K562 (cell line): ENCODE measurements around the gene RPS23. TPM values are rescaled to one million over a fixed set of nuclear protein-coding genes. Genes with fewer than 3 reads are reported as not detected.

ENCODE experiments used
- ATAC-seq: fragments of 200-7000 bp; cut with Tn5 transposase; 3 replicates; pipeline ENCODE4 v1.9.1; 2020; ENCODE audit warnings: moderate library complexity
- BruUV-seq: library from RNA; stranded (reverse); fragments of 400-500 nt; replicated peaks from 2 replicates; lab custom pipeline; 2021; lab: Mats Ljungman, UMichigan
- CTCF ChIA-PET: fragments of 300-600 bp; formaldehyde crosslinking; extraction: SDS; loops from one replicate; lab custom pipeline; 2021; ENCODE audit warnings: low intra/inter-chr PET ratio; lab: Yijun Ruan, JAX
- POLR2A ChIA-PET: fragments of 300-600, 350-650 bp; sonication (Branson Sonifier 250); formaldehyde crosslinking; extraction: SDS; loops from one replicate; lab custom pipeline; 2021; ENCODE audit warnings: antibody characterized with exemption, inconsistent platforms; lab: Yijun Ruan, JAX
- DNase-seq, 4 experiments: peaks; one replicate each; pipeline versions ENCODE4 v3.0.0 to v3.0.0-alpha.2; 2011 to 2018; ENCODE audit warnings: low spot score in 3 of 4, mixed read lengths in 3 of 4; ENCODE audit errors: extremely low read depth in 1 of 4
- FAIRE-seq: peaks from 2 replicates; lab custom pipeline; 2011; peaks lifted over from hg19 to GRCh38; lab: Jason Lieb, UNC
- H2AFZ ChIP-seq: 2 replicates; pipeline ENCODE4 v1.6.0; 2011; ENCODE audit warnings: low read depth, low read length, control low read depth, inconsistent platforms
- H3K27ac ChIP-seq: fragments of 200-600 bp; 3 replicates; pipeline ENCODE4 v1.8.0; 2011; ENCODE audit warnings: low read depth, mild to moderate bottlenecking, control low read depth, inconsistent platforms, low read length, moderate library complexity, mixed read lengths; ENCODE audit errors: extremely low read depth
- H3K27me3 ChIP-seq, 2 experiments: fragments of 300-600 bp in 1 of 2; 2 replicates in 1 of 2; 3 replicates in 1 of 2; pipeline versions ENCODE4 v1.6.0 to v1.8.0; 2011; ENCODE audit warnings: inconsistent platforms in 2 of 2, low read length in 2 of 2, mild to moderate bottlenecking in 1 of 2, mixed read lengths in 1 of 2, moderate library complexity in 1 of 2; ENCODE audit not compliant: control insufficient read depth in 2 of 2, insufficient read depth in 2 of 2
- H3K36me3 ChIP-seq: fragments of 300-600 bp; 3 replicates; pipeline ENCODE4 v1.8.0; 2011; ENCODE audit warnings: mild to moderate bottlenecking, low read length, inconsistent platforms; ENCODE audit not compliant: control insufficient read depth, insufficient read depth
- H3K4me1 ChIP-seq, 2 experiments: fragments of 200-600 bp in 1 of 2; replicated peaks in 1 of 2; 2 replicates in 1 of 2; 3 replicates in 1 of 2; pipeline versions ENCODE4 v1.5.1 to v1.8.0; 2011; ENCODE audit warnings: inconsistent platforms in 2 of 2, low read length in 2 of 2, mild to moderate bottlenecking in 1 of 2, mixed read lengths in 1 of 2, moderate library complexity in 1 of 2; ENCODE audit not compliant: control insufficient read depth in 2 of 2, insufficient read depth in 2 of 2
- H3K4me2 ChIP-seq: 2 replicates; pipeline ENCODE4 v1.6.1; 2011; ENCODE audit warnings: low read length, control low read depth, inconsistent platforms, mixed read lengths; ENCODE audit not compliant: insufficient read depth
- H3K4me3 ChIP-seq: fragments of 200-600 bp; sonication (generic), shearing (Covaris generic); 2 replicates; pipeline ENCODE4 v1.5.1; 2016; ENCODE audit warnings: control low read depth, inconsistent platforms
- H3K79me2 ChIP-seq: fragments of 200-600 bp; 3 replicates; pipeline ENCODE4 v1.8.0; 2011; ENCODE audit warnings: low read length, inconsistent platforms; ENCODE audit not compliant: control insufficient read depth, insufficient read depth
- H3K9ac ChIP-seq, 2 experiments: 2 replicates each; pipeline versions ENCODE4 v1.6.0 to v1.6.1; 2011; ENCODE audit warnings: low read depth in 2 of 2, low read length in 2 of 2, control low read depth in 1 of 2, inconsistent platforms in 1 of 2, mild to moderate bottlenecking in 1 of 2, mixed read lengths in 1 of 2; ENCODE audit not compliant: insufficient read depth in 1 of 2
- H3K9me1 ChIP-seq: one replicate; pipeline ENCODE4 v1.6.0; 2011; ENCODE audit warnings: inconsistent platforms, mild to moderate bottlenecking, low read length, moderate library complexity; ENCODE audit not compliant: control insufficient read depth, insufficient read depth
- H3K9me3 ChIP-seq: replicated peaks from 2 replicates; pipeline ENCODE4 v1.5.1; 2011; ENCODE audit warnings: low read depth, low read length, inconsistent platforms; ENCODE audit not compliant: control insufficient read depth, insufficient read depth
- H4K20me1 ChIP-seq: replicated peaks from 2 replicates; pipeline ENCODE4 v1.6.1; 2011; ENCODE audit warnings: low read length, inconsistent platforms, mixed read lengths; ENCODE audit not compliant: control insufficient read depth, insufficient read depth
- BCOR ChIP-seq: fragments of 450-650 bp; IDR thresholded peaks from 2 replicates; pipeline ENCODE4 v1.6.1; 2016
- CBX1 ChIP-seq: sonication (generic); IDR thresholded peaks from 2 replicates; pipeline ENCODE4 v1.6.1; 2016; ENCODE audit warnings: antibody characterized with exemption, low read depth, mild to moderate bottlenecking
- CEBPB ChIP-seq: fragments of 450-650 bp; IDR thresholded peaks from 2 replicates; pipeline ENCODE4 v1.6.1; 2016; ENCODE audit warnings: missing genetic modification characterization, missing compliant biosample characterization
- MTF1 ChIP-seq: fragments of 250-450 bp; sonication (Bioruptor Pico); IDR thresholded peaks from 2 replicates; pipeline ENCODE4 v1.9.0; 2021; ENCODE audit warnings: moderate library complexity, mild to moderate bottlenecking, inconsistent platforms, borderline replicate concordance
- NKRF ChIP-seq: fragments of 450-650 bp; IDR thresholded peaks from 2 replicates; pipeline ENCODE4 v1.6.1; 2016; ENCODE audit warnings: borderline replicate concordance
- RBBP5 ChIP-seq: fragments of 200-600 bp; sonication (generic); IDR thresholded peaks from 2 replicates; pipeline ENCODE4 v1.6.1; 2012; ENCODE audit warnings: borderline replicate concordance, mild to moderate bottlenecking, low read length, control low read depth, inconsistent platforms; ENCODE audit not compliant: insufficient read depth, poor library complexity, severe bottlenecking
- SIX5 ChIP-seq, 2 experiments: IDR thresholded peaks; 2 replicates each; pipeline ENCODE4 v1.6.1; 2011; ENCODE audit warnings: low read length in 2 of 2, borderline replicate concordance in 1 of 2, low read depth in 1 of 2, mild to moderate bottlenecking in 1 of 2, moderate library complexity in 1 of 2; ENCODE audit not compliant: insufficient read depth in 1 of 2
- SOX6 ChIP-seq: fragments of 450-650 bp; IDR thresholded peaks from 2 replicates; pipeline ENCODE4 v1.6.1; 2014; ENCODE audit warnings: mild to moderate bottlenecking
- ZNF140 ChIP-seq: fragments of 250-450 bp; sonication (Bioruptor Pico); IDR thresholded peaks from 2 replicates; pipeline ENCODE4 v1.8.0; 2021; ENCODE audit warnings: moderate library complexity, mild to moderate bottlenecking, inconsistent platforms
- ZNF212 ChIP-seq: fragments of 450-650 bp; formaldehyde crosslinking; IDR thresholded peaks from 2 replicates; pipeline ENCODE4 v1.4.0; 2020; ENCODE audit warnings: mild to moderate bottlenecking
- WGBS: fragments of 100-300 bp; shearing (Covaris generic); methylation state at CpG from one replicate; pipeline ENCODE4 v1.1.6; 2016; ENCODE audit warnings: low coverage, mixed read lengths; ENCODE audit not compliant: insufficient coverage; ENCODE audit errors: missing lambda C conversion rate; 5-methylcytosine and 5-hydroxymethylcytosine counted together
- in situ Hi-C: fragments of 300-500 bp; cut with MboI; formaldehyde crosslinking; loops from 4 replicates; pipeline ENCODE4 v1.15.0; 2018; ENCODE audit warnings: inconsistent platforms, mixed read lengths
- intact Hi-C: fragments of 100-400 bp; cut with micrococcal nuclease; formaldehyde crosslinking; loops from 2 replicates; pipeline ENCODE4 v1.14.2; 2022
- polyA plus RNA-seq, 8 experiments: library from polyadenylated mRNA; depleted of rRNA in 4 of 8; stranded (reverse) in 5 of 8; unstranded in 3 of 8; fragments of >200 nt; fragmentation: Nextera tagmentation in 2 of 8; fragmentation: Illumina TruSeq in 1 of 8; extraction: Ambion mirVana in 2 of 8; extraction: Trizol in 1 of 8; gene quantifications; 2 replicates each; pipeline versions ENCODE4 v1.2.1 to v1.2.3, GENCODE V29; 2011 to 2014; ENCODE audit warnings: inconsistent platforms in 1 of 8, missing spikeins in 1 of 8
- total RNA-seq, 7 experiments: library from RNA; depleted of rRNA in 6 of 7; stranded (reverse); fragments of >200 nt in 6 of 7; fragmentation: Illumina TruSeq in 2 of 7; extraction: Trizol in 2 of 7; gene quantifications; 2 replicates each; pipeline versions ENCODE4 v1.2.1 to v1.2.3, GENCODE V29; 2011 to 2021; ENCODE audit warnings: low replicate concordance in 1 of 7

RPS23 gene
- total and polyA plus RNA-seq, 9 of the 15 experiments (the other 6 are each of a cell fraction or from before 2014, with no cell fraction given) = 3,252 to 10,689 (median 6,302) TPM

GRCh38 chr5:82325996-82326395 is 47.8 kb upstream of the RPS23 start:
- POLR2A ChIA-PET = no interaction called here
- FAIRE-seq = no peak
- BruUV-seq = no TSS peak

GRCh38 chr5:82325155-82325554 is 47.0 kb upstream of the RPS23 start:
- BruUV-seq = no TSS peak
- FAIRE-seq = no peak
- no peak for ATAC-seq
- H3K9me3 ChIP-seq = 0 out of 2 replicates have a peak, but pooled peaks cover 4% of the 10 kb centered on the region
- in situ Hi-C loops (no loop called here), intact Hi-C loops (no loop called here)
- ChIA-PET CTCF (no interaction called here), POLR2A (no interaction called here)
- 21% methylated on average over 9 of the region's 10 CpGs for WGBS
- H3K9me1 ChIP-seq = no peaks in the 10 kb centered on the region
- no peaks in the 10 kb centered on the region for H3K36me3 ChIP-seq
- no peaks in the 10 kb centered on the region for H4K20me1 ChIP-seq
- no peak for DNase-seq
- H2AFZ ChIP-seq = no peak overlapping the region
- no peak overlapping the region for H3K4me3 ChIP-seq
- no peak overlapping the region for H3K4me2 ChIP-seq
- H3K27ac ChIP-seq = no peak overlapping the region
- no peaks in the 10 kb centered on the region for H3K79me2 ChIP-seq
- TF ChIP-seq RBBP5 = no peak
- no peak for TF ChIP-seq CEBPB (tag)
- TF ChIP-seq BCOR = no peak
- no peak for TF ChIP-seq ZNF140
- TF ChIP-seq NKRF = no peak
- peaks cover 0 to 8% of the 10 kb centered on the region in 2 experiments; a peak in 4 of 5 replicates for H3K27me3 ChIP-seq
- H3K4me1 ChIP-seq = peaks cover 0 to 10% of the 10 kb centered on the region in 2 experiments; a peak in 3 of 5 replicates
- no peak overlapping the region for H3K9ac ChIP-seq

More at GRCh38 chr5:82325996-82326395, 47.8 kb upstream of the RPS23 start:
- no peak overlapping the region for H3K4me3 ChIP-seq
- H3K79me2 ChIP-seq = no peaks in the 10 kb centered on the region
- no peak overlapping the region for H3K27ac ChIP-seq
- DNase-seq (no peak), ATAC-seq (no peak)
- H3K4me2 ChIP-seq = no peak overlapping the region
- peaks cover 0 to 8% of the 10 kb centered on the region in 2 experiments; a peak in 4 of 5 replicates for H3K27me3 ChIP-seq
- H2AFZ ChIP-seq = no peak overlapping the region
- no peaks in the 10 kb centered on the region for H3K36me3 ChIP-seq
- no peaks in the 10 kb centered on the region for H3K9me1 ChIP-seq
- 0 out of 2 replicates have a peak, but pooled peaks cover 4% of the 10 kb centered on the region for H3K9me3 ChIP-seq
- H4K20me1 ChIP-seq = no peaks in the 10 kb centered on the region
- in situ Hi-C loops (no loop called here), intact Hi-C loops (no loop called here)
- peaks cover 0 to 14% of the 10 kb centered on the region in 2 experiments; a peak in 3 of 5 replicates for H3K4me1 ChIP-seq
- H3K9ac ChIP-seq = no peak overlapping the region
- CTCF ChIA-PET = no interaction called here
- 8% methylated on average over 1 of the region's 1 CpG for WGBS
- no peak for TF ChIP-seq CBX1
- no peak for TF ChIP-seq SOX6
- TF ChIP-seq MTF1 (CRISPR knock-in tag) = no peak
- no peak for TF ChIP-seq ZNF212 (CRISPR knock-in tag)
- TF ChIP-seq SIX5 (IDR thresholded peaks at IDR 0.05; ENCODE audit: borderline replicate concordance in 1 of 2, insufficient read depth in 1 of 2, low read depth in 1 of 2, low read length in 2 of 2) = no peak
